ENCODE results near the gene STEAP1B.

The STEAP1B gene

GRCh38 chr7:22373911-22374310, 126.1 kb downstream of the STEAP1B start:
- no peak for DNase-seq (ENCODE audit: low read depth in 1 of 2, low spot score in 1 of 2)

GRCh38 chr7:22373388-22373787, 126.6 kb downstream of the STEAP1B start:
- no peak for DNase-seq (ENCODE audit: low read depth in 1 of 2, low spot score in 1 of 2)

- DNase-seq (ENCODE audit: low read depth in 1 of 2, low spot score in 1 of 2), result no peak
These were observed 127.1 kb downstream of the STEAP1B start for GRCh38 chr7:22372863-22373262.

GRCh38 chr7:22371878-22372277, 128.1 kb downstream of the STEAP1B start:
- no peak for DNase-seq (ENCODE audit: low read depth in 1 of 2, low spot score in 1 of 2)

Data from activated CD4-positive, alpha-beta T cell treated with anti-CD3 and anti-CD28 coated beads, Interleukin-2, amount 50 U/mL, for 24 hours (primary cell).